Ramos (cell line): Measurements from ENCODE around the gene DNER.

ENCODE experiments used
- in situ Hi-C: fragments of 300-500 bp; cut with MboI; formaldehyde crosslinking; loops from one replicate; pipeline ENCODE4 v1.14.3; 2022; ENCODE audit warnings: low sequenced_read_pairs; ENCODE audit not compliant: unreplicated experiment

The DNER gene

GRCh38 chr2:229582151-229582550 is 132.2 kb downstream of the DNER start:
- in situ Hi-C loops = no loop called here

- in situ Hi-C loops = no loop called here
These were observed 136.1 kb downstream of the DNER start for GRCh38 chr2:229578052-229578846.

- in situ Hi-C loops = no loop called here
These were observed 138.6 kb downstream of the DNER start for GRCh38 chr2:229575569-229576315.

GRCh38 chr2:229572507-229573271 is 141.7 kb downstream of the DNER start:
- in situ Hi-C loops = no loop called here

GRCh38 chr2:229571243-229571642 is 143.1 kb downstream of the DNER start:
- in situ Hi-C loops = no loop called here

DNA sequence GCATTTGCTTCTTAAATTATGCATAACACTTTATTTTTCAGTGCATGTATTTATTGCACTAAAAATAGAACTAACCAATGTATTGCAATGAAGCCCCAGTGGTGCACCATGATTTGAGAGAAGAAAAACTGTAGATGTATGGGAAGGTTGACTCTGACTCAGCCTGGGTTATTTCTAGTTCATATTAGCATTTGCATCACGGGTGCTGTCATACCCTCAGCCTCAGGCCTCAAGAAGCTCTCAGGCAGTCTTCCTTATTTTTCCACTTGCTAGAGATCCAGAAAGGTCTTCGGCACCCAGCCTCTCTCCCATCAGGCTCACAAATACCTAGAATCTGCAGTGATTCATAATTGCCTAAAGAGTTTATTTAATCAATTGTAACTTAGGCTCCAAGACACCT is 148.0 kb downstream of the DNER start:
- in situ Hi-C loops = no loop called here

GRCh38 chr2:229564300-229564907 is 150.0 kb downstream of the DNER start:
- in situ Hi-C loops = no loop called here

DNA sequence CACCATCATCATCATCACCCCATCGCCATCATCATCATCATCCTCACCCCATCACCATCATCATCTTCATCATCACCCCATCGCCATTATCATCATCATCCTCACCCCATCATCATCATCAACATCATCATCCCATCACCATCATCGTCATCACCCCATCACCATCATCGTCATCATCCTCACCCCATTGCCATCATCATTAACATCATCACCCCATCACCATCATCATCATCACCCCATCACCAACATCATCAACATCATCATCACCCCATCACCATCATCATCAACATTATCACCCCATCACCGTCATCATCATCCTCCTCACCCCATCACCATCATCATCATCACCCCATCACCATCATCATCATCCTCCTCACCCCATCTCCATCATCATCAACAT is 151.0 kb downstream of the DNER start:
- in situ Hi-C loops = no loop called here

GRCh38 chr2:229562472-229563127 is 151.8 kb downstream of the DNER start:
- in situ Hi-C loops = no loop called here

DNA sequence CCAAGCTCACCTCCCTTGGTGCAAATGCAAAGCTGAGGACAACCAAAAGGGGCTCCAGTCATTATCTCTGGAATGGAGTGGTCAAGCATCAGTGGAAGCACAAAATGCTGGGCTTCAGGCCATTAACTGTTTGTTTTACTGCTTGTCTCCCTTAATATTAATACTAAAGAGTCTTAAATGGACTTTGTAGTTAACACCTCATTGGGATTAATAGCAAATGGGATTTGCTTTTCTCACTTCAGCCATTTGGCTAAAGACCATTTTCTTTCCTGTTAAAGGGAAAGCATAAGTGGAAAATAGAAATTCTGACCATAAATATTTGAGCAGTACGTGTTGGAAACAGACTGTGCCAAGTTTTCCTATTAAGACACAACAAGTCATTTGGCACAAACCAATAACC is 154.4 kb downstream of the DNER start:
- in situ Hi-C loops = no loop called here

DNA sequence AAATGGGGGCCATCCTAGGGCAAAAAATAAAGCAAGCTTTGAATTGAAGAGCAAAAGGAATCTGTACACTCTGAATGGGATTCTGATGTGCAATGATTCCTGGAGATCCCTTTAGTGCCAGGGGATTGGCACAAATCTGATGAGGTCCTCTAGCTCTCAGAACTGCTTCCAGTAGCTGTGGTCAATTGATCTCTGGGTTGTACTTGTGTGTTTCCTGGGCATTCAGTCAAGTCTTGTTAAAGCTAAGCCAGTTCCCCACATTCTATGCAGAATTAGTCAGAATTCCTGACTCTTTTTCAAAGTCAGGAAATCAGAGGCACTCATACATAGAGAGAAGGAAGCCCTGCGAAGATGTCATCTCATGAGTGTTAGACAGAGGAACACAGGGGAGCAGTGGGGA is 161.3 kb downstream of the DNER start:
- in situ Hi-C loops = no loop called here

DNA sequence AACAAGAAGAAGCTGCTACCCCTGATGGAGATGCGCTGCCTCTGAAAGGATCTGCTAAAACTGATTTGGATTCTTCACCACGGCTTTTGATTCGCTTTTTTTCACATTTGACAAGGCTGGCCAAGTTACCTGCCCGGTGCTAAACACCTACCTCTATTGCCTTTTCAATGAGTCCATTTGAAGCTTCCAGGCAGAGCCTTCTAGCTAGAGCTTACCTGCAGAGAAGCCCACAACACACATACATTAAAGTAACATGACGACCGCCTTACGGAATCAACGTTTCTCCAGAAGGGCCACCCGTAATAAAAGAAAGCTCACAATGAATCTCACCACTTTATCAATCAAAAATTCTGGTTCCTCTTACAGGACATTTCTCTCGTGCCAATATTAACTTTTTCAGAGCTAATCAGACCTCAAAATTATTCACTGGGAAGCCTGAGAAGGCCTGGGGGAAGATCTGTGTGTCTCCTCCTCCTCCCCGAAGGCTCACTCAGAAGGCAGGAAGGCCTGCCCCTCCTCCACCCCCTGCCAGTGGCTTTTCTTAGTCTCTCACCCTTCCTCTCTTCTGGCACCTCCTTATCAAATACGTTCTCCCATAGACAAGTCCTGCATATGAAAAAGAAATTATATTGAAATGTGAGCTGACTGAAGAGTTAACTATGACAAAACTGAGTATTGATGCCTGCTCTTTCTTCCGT is 171.0 kb downstream of the DNER start:
- in situ Hi-C loops = no loop called here

GRCh38 chr2:229539628-229540027 is 174.7 kb downstream of the DNER start:
- in situ Hi-C loops = no loop called here

GRCh38 chr2:229531594-229531993 is 182.8 kb downstream of the DNER start:
- in situ Hi-C loops = no loop called here

DNA sequence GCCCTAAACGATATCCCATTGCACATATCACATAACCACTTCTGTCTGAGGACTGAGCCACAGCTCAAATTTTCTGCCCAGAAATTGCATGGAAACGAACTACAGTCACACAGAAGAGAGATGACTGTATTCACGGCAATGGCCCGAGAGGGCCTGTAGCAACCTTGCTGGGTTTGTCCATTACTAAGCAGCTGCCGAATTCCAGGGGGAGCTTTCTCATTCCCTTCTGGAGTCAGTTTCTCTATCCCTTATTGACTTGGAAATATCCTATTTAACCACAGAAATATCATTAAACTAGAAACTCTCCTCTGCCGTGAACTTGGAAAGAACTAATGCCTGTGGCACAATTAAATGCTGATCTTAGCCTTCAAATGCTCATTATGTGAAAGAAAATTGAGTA is 183.9 kb downstream of the DNER start:
- in situ Hi-C loops = no loop called here

GRCh38 chr2:229528846-229529245 is 185.5 kb downstream of the DNER start:
- in situ Hi-C loops = no loop called here

DNA sequence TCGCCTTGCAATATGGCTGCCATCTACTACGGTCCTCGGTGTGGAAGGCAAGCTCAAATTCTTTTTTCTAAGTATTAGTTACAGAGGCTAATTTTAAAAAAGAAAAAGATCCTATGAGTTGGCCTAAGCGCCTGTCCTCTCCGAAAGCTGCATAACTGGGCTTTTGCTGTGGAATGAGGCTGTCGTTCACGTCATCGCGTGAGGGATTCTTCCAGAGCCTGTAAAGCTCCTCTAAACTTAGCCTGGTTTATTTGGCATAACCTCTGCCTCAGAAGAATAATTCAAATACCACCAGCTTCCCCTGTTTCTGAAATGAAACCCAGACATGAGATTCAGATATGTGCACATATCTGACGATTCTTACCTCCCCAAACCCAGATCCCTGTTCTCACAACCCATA is 187.4 kb downstream of the DNER start:
- in situ Hi-C loops = no loop called here

DNA sequence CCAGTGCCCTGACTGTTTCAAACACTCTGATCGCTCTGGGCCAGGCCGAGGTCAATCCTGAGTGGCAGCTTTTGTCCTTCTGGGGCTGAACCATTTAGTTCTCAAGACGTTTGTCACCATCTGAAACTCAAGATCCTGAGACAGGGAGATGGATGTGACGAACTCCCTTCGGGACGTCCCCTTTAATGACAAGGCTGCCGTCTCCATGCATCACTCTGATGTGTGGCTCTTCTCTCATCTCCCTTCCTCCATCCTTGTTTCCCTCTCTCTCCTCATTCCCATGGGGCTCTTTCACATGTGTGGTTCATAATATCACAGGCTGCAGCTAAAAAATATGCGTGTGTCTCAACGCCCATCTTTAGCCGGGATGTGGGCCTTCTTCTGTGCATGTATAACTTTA is 189.6 kb downstream of the DNER start:
- in situ Hi-C loops = no loop called here

DNA sequence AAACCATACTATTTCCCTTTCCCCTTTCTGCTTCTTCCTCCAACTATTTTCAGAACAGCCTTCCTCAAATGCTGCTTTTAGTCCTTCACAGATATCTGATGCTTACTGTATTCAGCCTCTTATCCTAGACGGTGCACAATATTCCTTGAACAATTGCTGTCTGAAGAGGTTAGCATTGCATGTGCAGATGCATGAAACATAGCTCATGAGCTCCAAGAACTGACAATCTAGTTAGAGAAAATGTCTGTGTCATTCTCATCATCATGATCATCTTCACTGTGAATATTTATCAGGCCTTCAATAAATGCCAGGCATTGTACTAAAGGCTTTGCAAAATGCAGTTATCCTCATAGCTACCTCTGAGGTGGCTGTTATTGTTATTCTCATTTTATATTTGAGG is 190.7 kb downstream of the DNER start:
- in situ Hi-C loops = no loop called here

- in situ Hi-C loops = no loop called here
These were observed 192.8 kb downstream of the DNER start for GRCh38 chr2:229521576-229521975.
